ENCODE data around the gene NOVA2. TPM values are rescaled to one million over a fixed set of nuclear protein-coding genes. Genes with fewer than 3 reads are reported as not detected.

The NOVA2 gene
- total and polyA plus RNA-seq, 2 of the 8 experiments (the other 6 are each of a cell fraction or from before 2014, with no cell fraction given) = 3.2 to 24.6 TPM

GRCh38 chr19:45971260-45971902 is 2.3 kb downstream of the NOVA2 start:
- Histone ChIP-seq H3K4ac (replicated peaks; ENCODE audit: insufficient read length, low read depth, low read length) (no peak overlapping the region), H3K23me2 (ENCODE audit: low read depth, low read length) (peaks cover 8% of the 10 kb centered on the region; the same call in 1 of the 2 replicates), H4K91ac (replicated peaks; ENCODE audit: insufficient read length, low read length) (no peak overlapping the region), H2BK5ac (ENCODE audit: low read depth, low read length) (no peak overlapping the region), H4K5ac (ENCODE audit: insufficient read length, low read depth, low read length) (no peak overlapping the region), H3K4me1 (replicated peaks in 1 of 4; ENCODE audit: control insufficient read depth in 3 of 4, insufficient read depth in 4 of 4, low read length in 3 of 4) (peaks cover 2 to 12% (median 7%) of the 10 kb centered on the region in 4 experiments; a peak in 5 of 7 replicates), H2BK15ac (ENCODE audit: low read length) (peak overlapping the region; percentile 61; the same call in 1 of the 2 replicates), H3K4me2 (ENCODE audit: insufficient read depth in 1 of 2, low read depth in 2 of 2, low read length in 2 of 2) (peak overlapping the region in 1 of 2 experiments; percentile 79; a peak in 1 of 4 replicates), H3K27ac (ENCODE audit: low read depth, low read length) (no peak overlapping the region), H3K79me2 (ENCODE audit: control insufficient read depth in 1 of 2, insufficient read depth in 2 of 2, low read length in 2 of 2) (no peaks in the 10 kb centered on the region), H3K23ac (ENCODE audit: insufficient read length) (no peak overlapping the region), H3K36me3 (ENCODE audit: control insufficient read depth in 2 of 4, insufficient read depth in 4 of 4, low read length in 3 of 4) (peaks cover 0 to 3% (median 0%) of the 10 kb centered on the region in 4 experiments; a peak in 1 of 8 replicates), H3K56ac (replicated peaks; ENCODE audit: insufficient read length, low read depth, low read length) (no peak overlapping the region), H3K9ac (replicated peaks in 1 of 4; ENCODE audit: extremely low read depth in 1 of 4, low read depth in 3 of 4, low read length in 3 of 4) (no peak overlapping the region), H3K79me1 (ENCODE audit: low read depth, low read length) (peaks cover 5% of the 10 kb centered on the region; the same call in 1 of the 2 replicates), H3K18ac (ENCODE audit: extremely low read depth, low read length) (no peak overlapping the region), H3K9me3 (ENCODE audit: insufficient read depth in 2 of 2, low read depth in 1 of 2, low read length in 1 of 2) (no peaks in the 10 kb centered on the region), H2AFZ (ENCODE audit: low read length) (no peak overlapping the region), H2BK120ac (replicated peaks; ENCODE audit: low read depth, low read length) (no peak overlapping the region), H4K20me1 (replicated peaks in 1 of 2; ENCODE audit: control insufficient read depth in 1 of 2, insufficient read depth in 2 of 2, low read length in 2 of 2) (peaks cover 10 to 12% of the 10 kb centered on the region in 2 experiments), H2BK12ac (ENCODE audit: low read depth, low read length) (no peak overlapping the region), H3K14ac (ENCODE audit: insufficient read length) (no peak overlapping the region), H3K27me3 (replicated peaks in 1 of 4; ENCODE audit: control insufficient read depth in 3 of 4, extremely low read depth in 1 of 4, insufficient read depth in 3 of 4, low read length in 3 of 4) (peaks cover 0 to 5% (median 2%) of the 10 kb centered on the region in 4 experiments; a peak in 3 of 7 replicates), H4K8ac (ENCODE audit: extremely low read depth, insufficient read depth, low read length) (no peak overlapping the region), H2BK20ac (ENCODE audit: low read length) (no peak overlapping the region), H3K4me3 (ENCODE audit: extremely low read depth in 1 of 4, insufficient read depth in 2 of 4, low read depth in 3 of 4, low read length in 4 of 4) (no peak overlapping the region), H2AK5ac (ENCODE audit: low read depth, low read length) (peak overlapping the region; percentile 56; the same call in 1 of the 2 replicates)
- no peak for DNase-seq (ENCODE audit: low read depth in 1 of 2, low spot score in 2 of 2)
- no peak for FAIRE-seq
- POLR2A ChIA-PET (ENCODE audit: partially characterized antibody) = interaction anchor here (0.8 to 1.4 kb wide), 3 partner anchors 8 to 24 kb away, joined by 3 to 8 read pairs (median 4); partner anchors contain the start of gene CCDC61
- 67% methylated on average over 11 of the region's 11 CpGs; no CpG with 5 or more reads in 1 of the 2 experiments for WGBS, 2 experiments (ENCODE audit: extremely low coverage in 1 of 2, insufficient coverage in 1 of 2, insufficient read length in 1 of 2, insufficient replicate concordance in 2 of 2, low coverage in 1 of 2, low lambda C conversion rate in 2 of 2, missing lambda C conversion rate in 1 of 2)
- TF ChIP-seq E2F6 (IDR thresholded peaks at IDR 0.05) = no peak
- no peak for TF ChIP-seq POLR2A (IDR thresholded peaks at IDR 0.05; ENCODE audit: control extremely low read depth in 1 of 2, low read depth in 2 of 2, low read length in 2 of 2)
- no peak for TF ChIP-seq BRCA1 (IDR thresholded peaks at IDR 0.05; ENCODE audit: low read depth, low read length)
- TF ChIP-seq JUND (IDR thresholded peaks at IDR 0.05; ENCODE audit: low read length) = no peak
- TF ChIP-seq RXRA (IDR thresholded peaks at IDR 0.05; ENCODE audit: insufficient read depth, low read depth, low read length) = no peak
- CTCF ChIA-PET (ENCODE audit: partially characterized antibody) = no interaction called here
